Fibroblast of skin of abdomen (primary cell): ENCODE data around the gene HELZ.
A peak's percentile ranks its signal among the peaks of the same experiment; 100 is the strongest.
"Not testable (repeated sequence)": the region's sequence is repeated elsewhere in the genome, so short reads cannot be mapped to it uniquely, and the experiment has no call there.

Source experiments
- DNase-seq: peaks from one replicate; pipeline ENCODE4 v3.0.0-alpha.2; 2013

Gene HELZ

GRCh38 chr17:67262435-67263117 lies 17.6 kb upstream of the HELZ start:
- no peak for DNase-seq

- peak; percentile 84 for DNase-seq
These were observed 15.4 kb upstream of the HELZ start for GRCh38 chr17:67260170-67260987.

GRCh38 chr17:67258821-67259468 lies 13.9 kb upstream of the HELZ start:
- no peak for DNase-seq

GRCh38 chr17:67256075-67256732 lies 11.2 kb upstream of the HELZ start:
- no peak for DNase-seq

- DNase-seq, result peak; percentile 92
These were observed 8.4 kb upstream of the HELZ start for GRCh38 chr17:67253384-67253783.

DNA sequence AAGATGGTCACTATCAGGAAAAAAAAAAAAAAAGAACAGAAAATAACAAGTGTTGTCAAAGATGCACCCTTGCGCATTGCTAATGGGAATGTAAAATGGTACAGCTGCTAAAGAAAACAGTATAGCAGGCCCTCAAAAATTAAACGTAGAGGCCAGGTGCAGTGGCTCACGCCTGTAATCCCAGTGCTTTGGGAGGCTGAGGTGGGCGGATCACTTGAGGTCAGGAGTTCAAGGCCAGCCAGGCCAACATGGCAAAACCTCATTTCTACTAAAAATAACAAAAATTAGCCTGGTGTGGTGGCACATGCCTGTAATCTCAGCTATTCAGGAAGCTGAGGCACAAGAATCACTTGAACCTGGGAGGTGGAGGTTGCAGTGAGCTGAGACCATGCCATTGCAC lies 6.6 kb upstream of the HELZ start:
- not testable (repeated sequence) for DNase-seq

GRCh38 chr17:67248291-67248690 lies 3.3 kb upstream of the HELZ start:
- no peak for DNase-seq

- DNase-seq, result no peak
These were observed 2.5 kb upstream of the HELZ start for GRCh38 chr17:67247416-67247900.

- DNase-seq, result peak; percentile 46
These were observed 1.8 kb upstream of the HELZ start for GRCh38 chr17:67246653-67247415.

DNA sequence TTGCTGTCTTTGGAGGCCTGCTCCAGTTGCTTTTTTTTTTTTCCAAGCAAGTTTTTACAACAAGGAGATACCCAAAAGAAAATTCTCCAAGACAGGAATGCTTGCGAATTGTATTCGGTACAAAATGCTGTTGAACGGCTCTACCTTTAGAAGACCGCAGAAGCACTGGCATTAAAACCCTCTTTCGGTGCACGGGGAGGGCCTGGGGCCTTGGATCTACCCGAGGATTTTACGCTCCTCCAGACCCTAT lies 1.3 kb upstream of the HELZ start:
- no peak for DNase-seq

DNA sequence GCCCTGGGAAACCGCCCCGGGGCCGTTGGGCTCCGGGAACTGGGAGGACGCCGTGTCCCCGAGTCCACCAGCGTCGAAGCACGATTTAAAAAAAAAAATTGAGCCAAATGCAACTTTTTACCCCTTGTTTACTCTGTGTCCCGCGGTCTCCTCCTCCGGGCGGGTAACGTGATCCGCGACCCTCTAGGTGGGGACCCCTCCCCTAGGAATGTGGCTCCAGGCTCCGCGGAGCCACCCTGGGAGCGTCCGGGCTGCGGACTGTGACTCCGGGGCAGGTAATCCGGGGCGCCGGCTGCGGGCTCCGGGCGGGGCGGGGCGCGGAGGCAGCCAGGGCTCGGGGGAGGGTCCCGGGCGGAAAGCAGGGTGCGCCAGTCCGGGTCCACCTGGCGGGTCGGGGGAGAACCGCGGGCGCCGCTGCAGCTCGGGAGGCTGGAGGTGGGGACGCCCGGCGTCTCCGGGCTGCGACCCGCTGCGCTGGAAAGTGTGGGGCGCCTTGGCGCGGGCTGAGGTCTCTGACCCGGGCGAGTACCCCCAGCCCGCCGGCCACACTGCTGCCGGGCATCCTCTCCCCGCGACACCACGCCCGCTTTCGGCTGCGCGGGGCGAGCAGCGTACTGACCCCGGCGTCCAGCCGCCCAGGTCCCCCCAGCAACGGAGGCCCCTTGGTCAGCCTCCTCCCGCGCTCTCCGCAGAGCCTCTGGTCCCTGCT lies 852 bp upstream of the HELZ start:
- no peak for DNase-seq

DNA sequence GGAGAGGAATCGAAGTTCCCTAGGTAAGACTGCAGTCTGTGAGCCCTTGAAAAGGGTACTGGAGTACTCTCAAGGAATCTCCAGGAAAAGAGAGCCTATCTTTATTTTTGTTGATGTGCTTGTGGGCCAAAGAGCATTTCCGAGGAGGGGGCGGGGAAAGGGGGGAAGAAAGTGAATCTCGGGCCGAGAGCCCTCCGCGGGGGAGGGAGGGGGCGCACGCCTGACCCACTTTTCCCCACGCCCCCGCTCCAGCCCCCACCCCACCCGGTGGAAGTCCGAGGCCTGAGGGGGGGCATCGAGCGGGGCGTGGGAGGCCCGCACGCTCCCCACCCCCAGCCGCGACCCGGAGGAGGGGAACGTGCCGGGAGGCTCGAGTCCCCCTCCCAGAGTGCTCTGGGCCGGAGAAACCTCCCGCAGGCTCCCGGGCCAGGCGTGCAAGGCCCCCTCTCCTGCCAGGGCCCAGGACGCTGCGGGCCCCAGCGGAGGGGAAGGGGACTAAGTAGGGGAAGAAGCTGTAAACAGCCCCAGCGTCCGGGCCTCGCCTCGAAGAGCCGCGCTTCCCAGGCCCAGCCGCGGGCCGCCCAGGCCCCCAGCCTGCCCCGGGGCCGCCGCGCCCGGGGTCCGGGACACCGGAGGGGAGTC lies 444 bp downstream of the HELZ start:
- no peak for DNase-seq

DNA sequence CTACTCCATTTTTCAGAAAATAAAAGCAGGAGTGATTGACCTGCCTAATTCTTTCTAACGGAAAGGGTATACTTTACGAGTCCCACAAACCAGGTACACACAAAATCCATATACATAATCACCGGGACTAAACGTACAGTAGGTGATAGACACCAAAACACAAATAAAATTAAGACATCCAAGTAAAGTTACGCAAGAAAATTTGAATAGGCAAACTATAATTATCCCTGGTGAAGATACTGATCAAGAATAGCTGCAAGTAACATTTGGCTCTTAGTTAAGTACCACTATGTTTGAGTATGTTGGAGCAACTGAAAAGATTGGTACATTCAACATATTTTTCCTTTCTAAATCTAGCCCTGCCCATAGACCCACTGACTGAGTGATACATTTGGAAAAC lies 1.7 kb downstream of the HELZ start:
- no peak for DNase-seq

- DNase-seq, result no peak
These were observed 3.2 kb downstream of the HELZ start for GRCh38 chr17:67241719-67242341.

DNA sequence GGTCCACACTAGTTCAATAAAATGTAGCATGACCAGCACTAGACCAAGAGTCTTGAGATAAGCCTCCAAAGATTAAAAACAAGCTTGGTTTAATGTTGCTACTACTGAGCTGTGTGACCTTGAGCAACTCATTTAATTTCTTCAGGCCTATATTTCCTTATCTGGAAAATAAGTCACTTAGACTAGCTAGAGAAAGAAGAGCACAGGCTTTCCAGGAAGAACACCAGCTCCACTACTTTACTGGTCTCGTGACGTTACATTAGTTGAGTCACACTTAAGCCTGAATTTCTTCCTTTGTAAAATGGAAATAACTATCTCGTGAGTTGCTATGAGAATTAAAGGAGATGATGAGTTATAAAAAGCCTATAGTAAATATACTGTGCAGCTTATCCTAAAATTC lies 5.4 kb downstream of the HELZ start:
- peak; percentile 67 for DNase-seq

DNA sequence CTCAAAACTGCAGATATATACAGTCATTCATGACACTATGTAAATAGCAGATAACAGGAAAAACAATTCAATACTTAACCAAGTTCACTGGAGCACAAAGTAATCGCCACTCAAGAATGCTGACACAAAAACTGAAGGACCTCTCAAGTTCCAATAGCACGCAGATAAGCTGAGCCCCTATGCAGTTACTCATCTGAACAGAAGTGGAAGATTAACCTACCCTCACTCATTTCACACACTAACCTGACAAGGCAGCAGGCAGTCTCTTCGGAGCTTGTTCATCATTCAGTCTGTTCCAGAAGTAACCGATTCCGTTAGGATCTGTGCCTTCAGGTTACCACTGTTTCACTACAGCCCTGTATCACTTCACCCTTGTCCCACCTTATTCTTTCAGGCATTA lies 6.0 kb downstream of the HELZ start:
- DNase-seq, result no peak

GRCh38 chr17:67232441-67232840 lies 12.6 kb downstream of the HELZ start:
- DNase-seq, result no peak

DNA sequence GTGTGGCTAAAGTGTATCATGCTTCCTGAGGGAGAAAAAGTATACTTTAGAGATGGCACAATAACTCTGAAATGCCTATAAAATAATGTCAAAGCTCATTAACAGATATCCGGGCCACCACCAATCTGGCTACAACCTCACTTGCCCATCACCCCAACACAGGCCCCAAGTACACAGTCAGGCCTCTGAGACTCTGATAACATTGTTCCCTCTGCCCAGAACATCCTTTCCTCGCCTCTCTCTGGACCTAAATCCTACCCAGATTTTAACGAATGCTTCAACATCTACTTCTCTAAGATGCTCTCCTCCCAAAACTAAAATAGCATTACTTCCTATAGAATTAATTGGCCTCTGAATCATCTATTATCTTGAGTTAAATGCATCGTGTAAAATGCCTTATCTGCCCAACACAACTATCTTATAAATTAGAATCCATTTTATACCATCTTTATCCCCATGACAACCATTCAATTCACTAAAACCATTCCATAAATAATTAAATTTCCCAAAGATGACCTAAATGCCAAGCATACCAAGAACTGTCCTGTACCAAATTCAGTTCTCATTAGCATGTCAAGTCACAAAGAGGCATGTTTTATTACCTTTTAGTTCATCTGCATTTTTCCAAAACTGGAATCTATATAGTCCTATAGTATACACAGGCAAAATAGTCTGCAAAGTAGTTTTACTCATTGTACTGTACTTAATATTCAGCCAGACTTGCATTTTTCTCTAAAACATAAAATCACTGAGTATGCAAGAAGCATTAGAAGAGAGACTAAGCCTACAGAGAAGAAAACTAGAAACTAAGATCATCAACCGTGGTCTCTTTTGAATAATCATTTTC lies 15.7 kb downstream of the HELZ start:
- no peak for DNase-seq

DNA sequence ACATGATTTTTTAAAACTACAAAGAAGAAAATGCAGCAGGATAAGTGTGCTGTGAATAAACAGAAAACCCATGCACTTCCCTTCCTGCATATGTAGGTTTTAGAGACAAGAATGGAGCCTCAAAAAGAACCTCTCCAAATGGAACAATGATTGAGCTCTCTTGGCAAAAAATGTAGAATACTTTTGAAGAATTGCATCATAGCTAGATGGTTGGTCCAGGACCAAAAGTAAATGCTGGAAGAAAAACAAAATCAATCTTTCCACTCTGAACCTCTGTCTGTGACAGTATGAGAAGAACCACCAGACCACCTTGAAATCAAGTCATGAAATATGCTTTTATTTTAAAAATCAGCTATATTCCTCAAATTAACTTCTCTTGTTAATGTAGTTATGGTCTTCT lies 17.5 kb downstream of the HELZ start:
- peak; percentile 61 for DNase-seq

DNA sequence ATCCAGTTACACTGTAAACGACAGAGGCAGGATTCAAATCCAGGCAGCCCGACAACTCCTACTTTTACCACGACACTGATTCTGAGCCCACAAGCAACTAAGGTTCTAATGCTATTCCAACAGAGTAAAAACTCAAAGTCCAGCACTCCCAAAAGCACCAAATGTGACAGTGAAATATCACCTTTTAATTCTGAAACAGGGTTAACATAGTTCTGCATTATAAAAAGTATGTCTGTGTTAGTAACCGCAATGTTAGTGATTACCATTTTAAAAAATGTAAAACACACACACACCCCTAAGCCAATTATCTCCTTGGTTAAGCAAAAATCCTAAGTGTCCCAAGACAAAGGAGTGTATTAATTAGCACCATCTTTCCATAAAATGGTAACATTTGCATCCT lies 19.7 kb downstream of the HELZ start:
- peak; percentile 62 for DNase-seq
